ENCODE data around the gene OTC. TPM values are rescaled to one million over a fixed set of nuclear protein-coding genes. Genes with fewer than 3 reads are reported as not detected.

The OTC gene
- total RNA-seq, 1 donor from 2014 or later, result not detected

DNA sequence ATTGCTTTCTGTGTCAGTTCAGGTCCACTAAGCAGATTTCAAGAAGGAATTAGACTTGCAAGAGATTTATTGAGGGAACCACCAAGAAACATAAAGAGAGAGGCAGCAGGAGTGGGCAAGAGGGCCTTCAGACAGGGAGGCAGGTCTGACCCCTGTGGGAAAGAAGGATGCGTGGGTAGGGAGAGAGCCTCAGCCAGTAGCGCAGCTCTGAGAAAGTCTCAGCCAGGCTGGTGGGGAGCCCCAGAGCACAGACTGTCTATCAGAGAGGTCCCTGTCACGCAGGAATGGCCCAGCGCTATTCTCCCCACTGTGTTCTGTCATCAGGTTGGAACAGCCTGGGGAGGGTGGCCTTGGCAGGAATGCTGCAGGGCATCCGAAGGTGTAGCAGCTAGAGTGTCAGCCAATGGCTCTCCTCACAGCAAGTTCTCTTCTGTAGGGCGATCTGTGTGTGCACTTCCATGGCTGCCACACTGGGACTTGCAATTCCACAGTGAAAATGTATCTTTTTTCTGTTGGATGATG is 48.0 kb downstream of the OTC start:
- H3K36me3 Mint-ChIP-seq (ENCODE audit: low read depth, unreplicated experiment), result no peaks in the 10 kb centered on the region
- Histone ChIP-seq H3K79me2 (ENCODE audit: insufficient read depth, low read length) (no peaks in the 10 kb centered on the region), H3K27ac (ENCODE audit: low read depth, low read length) (no peak overlapping the region), H3K4me2 (ENCODE audit: low read length) (no peak overlapping the region), H3K36me3 (ENCODE audit: insufficient read depth, low read length) (no peaks in the 10 kb centered on the region), H2AFZ (ENCODE audit: low read depth, low read length) (no peak overlapping the region), H3K27me3 (ENCODE audit: insufficient read depth, low read length) (no peaks in the 10 kb centered on the region), H3K9ac (ENCODE audit: low read length) (no peak overlapping the region), H3K4me3 (ENCODE audit: insufficient read depth, low read depth, low read length) (no peak overlapping the region), H3K4me1 (ENCODE audit: insufficient read depth, low read length) (no peaks in the 10 kb centered on the region), H3K9me3 (ENCODE audit: insufficient read depth, low read depth, low read length) (no peaks in the 10 kb centered on the region), H4K20me1 (ENCODE audit: insufficient read depth, low read length) (no peaks in the 10 kb centered on the region)
- H3K4me3 Mint-ChIP-seq (ENCODE audit: unreplicated experiment), result no peak overlapping the region
- DNase-seq (ENCODE audit: low read depth) (no peak), FAIRE-seq (no peak)
- TF ChIP-seq, protein P1, sequence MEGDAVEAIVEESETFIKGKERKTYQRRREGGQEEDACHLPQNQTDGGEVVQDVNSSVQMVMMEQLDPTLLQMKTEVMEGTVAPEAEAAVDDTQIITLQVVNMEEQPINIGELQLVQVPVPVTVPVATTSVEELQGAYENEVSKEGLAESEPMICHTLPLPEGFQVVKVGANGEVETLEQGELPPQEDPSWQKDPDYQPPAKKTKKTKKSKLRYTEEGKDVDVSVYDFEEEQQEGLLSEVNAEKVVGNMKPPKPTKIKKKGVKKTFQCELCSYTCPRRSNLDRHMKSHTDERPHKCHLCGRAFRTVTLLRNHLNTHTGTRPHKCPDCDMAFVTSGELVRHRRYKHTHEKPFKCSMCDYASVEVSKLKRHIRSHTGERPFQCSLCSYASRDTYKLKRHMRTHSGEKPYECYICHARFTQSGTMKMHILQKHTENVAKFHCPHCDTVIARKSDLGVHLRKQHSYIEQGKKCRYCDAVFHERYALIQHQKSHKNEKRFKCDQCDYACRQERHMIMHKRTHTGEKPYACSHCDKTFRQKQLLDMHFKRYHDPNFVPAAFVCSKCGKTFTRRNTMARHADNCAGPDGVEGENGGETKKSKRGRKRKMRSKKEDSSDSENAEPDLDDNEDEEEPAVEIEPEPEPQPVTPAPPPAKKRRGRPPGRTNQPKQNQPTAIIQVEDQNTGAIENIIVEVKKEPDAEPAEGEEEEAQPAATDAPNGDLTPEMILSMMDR (IDR thresholded peaks at IDR 0.05; ENCODE audit: insufficient read depth, low read depth, low read length), result no peak
- TF ChIP-seq EZH2 (IDR thresholded peaks at IDR 0.05; ENCODE audit: insufficient read depth, low read length), result no peak
- no peaks in the 10 kb centered on the region for H3K4me1 Mint-ChIP-seq (ENCODE audit: low read depth, unreplicated experiment)
- H3K27me3 Mint-ChIP-seq (ENCODE audit: low read depth, unreplicated experiment), result peaks cover 1% of the 10 kb centered on the region
- H3K27ac Mint-ChIP-seq (ENCODE audit: unreplicated experiment), result no peak overlapping the region
- H3K9me3 Mint-ChIP-seq (ENCODE audit: unreplicated experiment), result no peaks in the 10 kb centered on the region

DNA sequence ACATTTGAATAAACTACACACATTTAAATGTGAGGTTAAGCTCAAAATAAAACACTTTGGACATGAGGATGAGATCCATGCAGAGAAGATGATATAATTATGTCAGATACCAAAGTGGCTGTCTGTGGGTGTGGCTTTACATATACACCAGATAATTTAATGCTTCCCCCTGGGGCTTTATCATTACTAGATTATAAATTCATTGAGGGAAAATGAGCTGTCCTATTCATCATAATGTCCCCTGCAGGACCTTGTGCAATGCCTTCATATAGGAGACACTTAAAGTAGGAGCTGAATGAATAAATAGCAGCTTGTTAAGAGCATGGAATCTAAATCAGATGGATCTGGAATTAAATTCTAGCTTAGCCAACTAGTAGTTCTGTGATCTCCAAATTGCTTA is 49.7 kb downstream of the OTC start:
- FAIRE-seq (no peak), DNase-seq (ENCODE audit: low read depth) (no peak)
- Histone ChIP-seq H2AFZ (ENCODE audit: low read depth, low read length) (no peak overlapping the region), H3K4me3 (ENCODE audit: insufficient read depth, low read depth, low read length) (no peak overlapping the region), H3K79me2 (ENCODE audit: insufficient read depth, low read length) (no peaks in the 10 kb centered on the region), H3K27me3 (ENCODE audit: insufficient read depth, low read length) (no peaks in the 10 kb centered on the region), H3K9me3 (ENCODE audit: insufficient read depth, low read depth, low read length) (no peaks in the 10 kb centered on the region), H3K9ac (ENCODE audit: low read length) (no peak overlapping the region), H4K20me1 (ENCODE audit: insufficient read depth, low read length) (no peaks in the 10 kb centered on the region), H3K36me3 (ENCODE audit: insufficient read depth, low read length) (no peaks in the 10 kb centered on the region), H3K4me2 (ENCODE audit: low read length) (no peak overlapping the region), H3K4me1 (ENCODE audit: insufficient read depth, low read length) (no peaks in the 10 kb centered on the region), H3K27ac (ENCODE audit: low read depth, low read length) (no peak overlapping the region)
- Mint-ChIP-seq H3K27me3 (ENCODE audit: low read depth, unreplicated experiment) (peaks cover 1% of the 10 kb centered on the region), H3K9me3 (ENCODE audit: unreplicated experiment) (no peaks in the 10 kb centered on the region), H3K27ac (ENCODE audit: unreplicated experiment) (no peak overlapping the region), H3K36me3 (ENCODE audit: low read depth, unreplicated experiment) (no peaks in the 10 kb centered on the region), H3K4me1 (ENCODE audit: low read depth, unreplicated experiment) (no peaks in the 10 kb centered on the region), H3K4me3 (ENCODE audit: unreplicated experiment) (no peak overlapping the region)
- TF ChIP-seq, protein P1 (IDR thresholded peaks at IDR 0.05; ENCODE audit: insufficient read depth, low read depth, low read length), result no peak
- no peak for TF ChIP-seq EZH2 (IDR thresholded peaks at IDR 0.05; ENCODE audit: insufficient read depth, low read length)

DNA sequence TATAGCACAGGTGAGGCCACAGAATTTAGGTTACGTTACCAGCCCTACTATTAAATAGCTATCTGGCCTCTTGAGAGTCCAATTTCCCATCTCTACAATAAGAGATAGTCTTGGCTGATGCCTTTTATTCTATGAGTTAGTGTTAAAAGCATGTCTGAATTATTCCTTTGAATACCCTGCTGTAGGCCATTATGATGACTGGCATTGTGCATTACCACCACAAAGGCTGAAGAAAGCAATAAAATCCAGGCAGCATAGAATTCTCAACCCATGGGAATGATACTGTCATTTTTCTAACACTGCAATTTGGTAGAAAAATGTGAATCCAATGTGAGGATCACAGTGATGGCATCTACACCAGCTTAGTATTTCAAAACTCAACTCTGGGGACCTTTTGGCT is 51.4 kb downstream of the OTC start:
- Histone ChIP-seq H2AFZ (ENCODE audit: low read depth, low read length) (no peak overlapping the region), H4K20me1 (ENCODE audit: insufficient read depth, low read length) (no peaks in the 10 kb centered on the region), H3K27ac (ENCODE audit: low read depth, low read length) (no peak overlapping the region), H3K4me1 (ENCODE audit: insufficient read depth, low read length) (no peaks in the 10 kb centered on the region), H3K79me2 (ENCODE audit: insufficient read depth, low read length) (no peaks in the 10 kb centered on the region), H3K4me3 (ENCODE audit: insufficient read depth, low read depth, low read length) (no peak overlapping the region), H3K36me3 (ENCODE audit: insufficient read depth, low read length) (no peaks in the 10 kb centered on the region), H3K9me3 (ENCODE audit: insufficient read depth, low read depth, low read length) (no peaks in the 10 kb centered on the region), H3K27me3 (ENCODE audit: insufficient read depth, low read length) (no peaks in the 10 kb centered on the region), H3K9ac (ENCODE audit: low read length) (no peak overlapping the region), H3K4me2 (ENCODE audit: low read length) (no peak overlapping the region)
- DNase-seq (ENCODE audit: low read depth) (no peak), FAIRE-seq (peak; percentile 85)
- H3K27ac Mint-ChIP-seq (ENCODE audit: unreplicated experiment), result no peak overlapping the region
- H3K4me3 Mint-ChIP-seq (ENCODE audit: unreplicated experiment), result no peak overlapping the region
- H3K9me3 Mint-ChIP-seq (ENCODE audit: unreplicated experiment), result no peaks in the 10 kb centered on the region
- H3K36me3 Mint-ChIP-seq (ENCODE audit: low read depth, unreplicated experiment), result no peaks in the 10 kb centered on the region
- H3K27me3 Mint-ChIP-seq (ENCODE audit: low read depth, unreplicated experiment), result peaks cover 1% of the 10 kb centered on the region
- no peaks in the 10 kb centered on the region for H3K4me1 Mint-ChIP-seq (ENCODE audit: low read depth, unreplicated experiment)
- TF ChIP-seq EZH2 (IDR thresholded peaks at IDR 0.05; ENCODE audit: insufficient read depth, low read length), result no peak
- TF ChIP-seq, protein P1 (IDR thresholded peaks at IDR 0.05; ENCODE audit: insufficient read depth, low read depth, low read length), result no peak
